PC-3 (cell line): Measurements from ENCODE around the gene SRPK3. TPM values are rescaled to one million over a fixed set of nuclear protein-coding genes. Genes with fewer than 3 reads are reported as not detected.

Experiments used
- ATAC-seq: fragments of 200-7000 bp; cut with Tn5 transposase; 2 replicates; pipeline ENCODE4 v1.9.1; 2020; ENCODE audit warnings: mild to moderate bottlenecking, moderate library complexity
- BruUV-seq: library from RNA; stranded (reverse); fragments of 400-500 nt; replicated peaks from 2 replicates; lab custom pipeline; 2021; lab: Mats Ljungman, UMichigan
- CTCF ChIA-PET: fragments of 300-600 bp; sonication (Branson Sonifier 250); formaldehyde crosslinking; loops from one replicate; lab custom pipeline; 2022; ENCODE audit warnings: antibody characterized with exemption; lab: Charles Lee
- POLR2A ChIA-PET: fragments of 300-600 bp; sonication (Branson Sonifier 250); formaldehyde crosslinking; loops from one replicate; lab custom pipeline; 2022; ENCODE audit warnings: antibody characterized with exemption; ENCODE audit not compliant: unreplicated experiment; lab: Charles Lee
- DNase-seq: peaks from one replicate; pipeline ENCODE4 v3.0.0-alpha.2; 2015
- H2AFZ ChIP-seq: fragments of 300-600 bp; sonication (generic); 2 replicates; pipeline ENCODE4 v1.6.0; 2016; ENCODE audit warnings: antibody characterized with exemption, low read length
- H3F3A ChIP-seq: fragments of 300-600 bp; sonication (generic); one replicate; pipeline ENCODE4 v1.6.0; 2017; ENCODE audit warnings: antibody characterized with exemption, low read length, control low read depth, mild to moderate bottlenecking; ENCODE audit not compliant: unreplicated experiment
- H3K27ac ChIP-seq: fragments of 300-600 bp; sonication (generic); 2 replicates; pipeline ENCODE4 v1.5.1; 2016; ENCODE audit warnings: mild to moderate bottlenecking, low read length
- H3K27me3 ChIP-seq: fragments of 300-600 bp; sonication (generic); 2 replicates; pipeline ENCODE4 v1.6.1; 2016; ENCODE audit warnings: low read length, mixed read lengths
- H3K36me3 ChIP-seq: fragments of 300-600 bp; sonication (generic); 2 replicates; pipeline ENCODE4 v1.6.1; 2016; ENCODE audit warnings: low read depth, mixed run types, low read length, mixed read lengths
- H3K4me1 ChIP-seq: fragments of 300-600 bp; sonication (generic); 2 replicates; pipeline ENCODE4 v1.5.1; 2016; ENCODE audit warnings: low read length; ENCODE audit not compliant: insufficient read depth
- H3K4me2 ChIP-seq: fragments of 300-600 bp; sonication (generic); 2 replicates; pipeline ENCODE4 v1.6.0; 2016; ENCODE audit warnings: low read length
- H3K4me3 ChIP-seq: fragments of 300-600 bp; sonication (generic); 2 replicates; pipeline ENCODE4 v1.5.1; 2016; ENCODE audit warnings: mild to moderate bottlenecking, low read length, mixed read lengths
- H3K79me2 ChIP-seq: fragments of 300-600 bp; sonication (generic); 2 replicates; pipeline ENCODE4 v1.6.1; 2017; ENCODE audit warnings: low read length, mixed read lengths
- H3K9ac ChIP-seq: fragments of 300-600 bp; sonication (generic); 2 replicates; pipeline ENCODE4 v1.6.0; 2016; ENCODE audit warnings: mild to moderate bottlenecking, low read length
- H3K9me2 ChIP-seq: fragments of 300-600 bp; sonication (generic); replicated peaks from 2 replicates; pipeline ENCODE4 v1.6.1; 2016; ENCODE audit warnings: mixed run types, low read length, mixed read lengths
- H3K9me3 ChIP-seq: fragments of 300-600 bp; sonication (generic); 2 replicates; pipeline ENCODE4 v1.6.1; 2016; ENCODE audit warnings: low read length, mixed read lengths
- H4K20me1 ChIP-seq: fragments of 300-600 bp; sonication (generic); 2 replicates; pipeline ENCODE4 v1.6.1; 2016; ENCODE audit warnings: low read length, mixed read lengths
- EZH2 ChIP-seq: fragments of 300-600 bp; sonication (generic); IDR thresholded peaks from one replicate; pipeline ENCODE4 v1.6.1; 2017; ENCODE audit warnings: antibody characterized with exemption, mild to moderate bottlenecking, low read length; ENCODE audit not compliant: unreplicated experiment
- EZH2phosphoT487 ChIP-seq: fragments of 300-600 bp; sonication (generic); IDR thresholded peaks from 2 replicates; pipeline ENCODE4 v1.6.1; 2018; ENCODE audit warnings: mild to moderate bottlenecking, antibody characterized with exemption, low read length, borderline replicate concordance
- intact Hi-C: fragments of 100-400 bp; cut with micrococcal nuclease; formaldehyde crosslinking; loops from 2 replicates; pipeline ENCODE4 v1.9.0; 2023
- total RNA-seq: library from RNA; depleted of rRNA; stranded (reverse); fragments of >200 nt; gene quantifications from 2 replicates; pipeline ENCODE4 v1.2.3, GENCODE V29; 2014
- TF ChIP-seq, protein P1 (sequence below): fragments of 300-600 bp; sonication (generic); conservative IDR thresholded peaks from 2 replicates; pipeline ENCODE4 v1.5.1; 2017; ENCODE audit warnings: antibody characterized with exemption, low read depth, mild to moderate bottlenecking, low read length

The SRPK3 gene
- total RNA-seq, 1 experiment from 2014 or later: 1.5 TPM

DNA sequence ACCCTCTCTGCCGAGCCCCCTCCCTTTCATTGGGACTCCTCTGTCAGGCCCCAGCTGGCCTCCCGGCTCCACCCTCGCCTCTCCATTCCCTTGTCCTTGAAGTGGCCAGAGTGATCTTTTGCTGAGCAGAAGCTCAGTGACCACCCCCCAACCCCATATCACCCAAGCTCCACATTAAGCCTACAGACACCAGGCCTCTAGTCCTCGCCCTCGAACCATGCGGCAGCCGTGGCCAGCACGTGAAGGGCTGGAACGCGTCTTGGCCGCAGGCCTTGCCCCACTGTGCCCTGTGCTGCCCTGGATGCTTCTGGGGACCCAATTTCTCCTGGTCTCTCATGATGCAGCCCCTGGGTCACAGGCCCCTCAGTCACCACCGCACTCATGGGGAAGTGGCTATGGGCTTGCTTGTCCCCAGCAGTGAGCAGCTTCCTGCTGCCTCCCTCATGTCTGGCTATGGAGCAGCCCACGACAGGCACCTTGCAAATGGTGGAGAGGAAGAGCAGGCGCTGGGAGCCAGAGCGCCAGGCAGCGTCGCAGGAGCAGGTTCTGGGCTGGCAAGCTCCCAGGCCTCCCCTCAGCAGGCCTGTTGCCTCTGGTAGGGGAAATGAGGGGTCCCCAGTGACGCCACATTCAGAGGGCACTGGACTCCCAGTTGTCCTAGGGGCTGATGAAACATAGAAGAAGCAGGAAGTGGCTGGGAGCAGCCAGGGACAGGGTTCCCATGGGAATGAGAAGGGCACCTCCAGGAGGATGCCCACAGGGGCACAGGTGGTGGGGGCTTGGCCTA, 757 bp upstream of the SRPK3 start:
- H3K9ac ChIP-seq: no peak overlapping the region
- ChIA-PET POLR2A (no interaction called here), CTCF (interaction anchor here (0.6 kb wide), 1 partner anchor 14 kb away, joined by 3 read pairs; the partner anchor contains the start of gene SSR4)
- H3K27me3 ChIP-seq: no peaks in the 10 kb centered on the region
- H2AFZ ChIP-seq: no peak overlapping the region
- no peaks in the 10 kb centered on the region for H3K9me2 ChIP-seq
- H3K9me3 ChIP-seq: no peaks in the 10 kb centered on the region
- intact Hi-C loops: no loop called here
- H3K36me3 ChIP-seq: no peaks in the 10 kb centered on the region
- H3K79me2 ChIP-seq: no peaks in the 10 kb centered on the region
- H3F3A ChIP-seq: no peaks in the 10 kb centered on the region
- no peaks in the 10 kb centered on the region for H3K4me1 ChIP-seq
- no peak for DNase-seq
- H3K27ac ChIP-seq: no peak overlapping the region
- no peak overlapping the region for H3K4me2 ChIP-seq
- TF ChIP-seq, protein P1, sequence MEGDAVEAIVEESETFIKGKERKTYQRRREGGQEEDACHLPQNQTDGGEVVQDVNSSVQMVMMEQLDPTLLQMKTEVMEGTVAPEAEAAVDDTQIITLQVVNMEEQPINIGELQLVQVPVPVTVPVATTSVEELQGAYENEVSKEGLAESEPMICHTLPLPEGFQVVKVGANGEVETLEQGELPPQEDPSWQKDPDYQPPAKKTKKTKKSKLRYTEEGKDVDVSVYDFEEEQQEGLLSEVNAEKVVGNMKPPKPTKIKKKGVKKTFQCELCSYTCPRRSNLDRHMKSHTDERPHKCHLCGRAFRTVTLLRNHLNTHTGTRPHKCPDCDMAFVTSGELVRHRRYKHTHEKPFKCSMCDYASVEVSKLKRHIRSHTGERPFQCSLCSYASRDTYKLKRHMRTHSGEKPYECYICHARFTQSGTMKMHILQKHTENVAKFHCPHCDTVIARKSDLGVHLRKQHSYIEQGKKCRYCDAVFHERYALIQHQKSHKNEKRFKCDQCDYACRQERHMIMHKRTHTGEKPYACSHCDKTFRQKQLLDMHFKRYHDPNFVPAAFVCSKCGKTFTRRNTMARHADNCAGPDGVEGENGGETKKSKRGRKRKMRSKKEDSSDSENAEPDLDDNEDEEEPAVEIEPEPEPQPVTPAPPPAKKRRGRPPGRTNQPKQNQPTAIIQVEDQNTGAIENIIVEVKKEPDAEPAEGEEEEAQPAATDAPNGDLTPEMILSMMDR: no peak
- no peak for TF ChIP-seq EZH2phosphoT487
- TF ChIP-seq EZH2: no peak
- ATAC-seq: peak; percentile 6; the same call in 1 of the 2 replicates
- H4K20me1 ChIP-seq: no peaks in the 10 kb centered on the region
- no TSS peak for BruUV-seq
- H3K4me3 ChIP-seq: no peak overlapping the region

DNA sequence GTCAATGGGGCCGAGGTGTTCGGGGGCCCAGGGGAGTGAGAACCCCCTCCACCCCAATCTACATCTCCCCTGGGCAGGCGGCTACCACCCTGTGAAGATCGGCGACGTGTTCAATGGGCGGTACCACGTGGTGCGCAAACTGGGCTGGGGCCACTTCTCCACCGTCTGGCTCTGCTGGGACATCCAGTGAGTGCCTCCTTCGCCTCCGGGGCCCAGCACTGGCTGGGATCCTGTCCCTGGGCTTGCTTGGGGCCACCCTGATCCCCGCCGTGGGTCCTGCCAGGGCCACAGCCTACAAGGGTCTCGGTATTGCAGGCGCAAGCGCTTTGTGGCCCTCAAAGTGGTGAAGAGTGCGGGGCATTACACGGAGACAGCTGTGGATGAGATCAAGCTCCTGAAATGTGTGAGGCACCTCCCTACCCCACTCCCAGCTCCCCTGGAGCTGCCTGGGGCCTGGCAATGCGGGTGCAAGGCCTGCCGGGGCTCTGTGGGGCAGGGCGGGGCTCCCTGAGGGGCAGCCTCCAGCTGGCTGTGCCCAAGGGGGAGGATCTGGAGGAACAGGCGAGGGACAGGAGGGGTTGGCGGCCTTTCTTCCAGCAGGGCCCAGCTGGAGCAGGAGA, 697 bp downstream of the SRPK3 start:
- no peaks in the 10 kb centered on the region for H3K9me3 ChIP-seq
- TF ChIP-seq, protein P1: no peak
- TF ChIP-seq EZH2: no peak
- no peak for TF ChIP-seq EZH2phosphoT487
- no peak overlapping the region for H3K27ac ChIP-seq
- H2AFZ ChIP-seq: no peak overlapping the region
- ChIA-PET CTCF (no interaction called here), POLR2A (no interaction called here)
- ATAC-seq (peak; percentile 5; the same call in 1 of the 2 replicates), DNase-seq (no peak)
- H3K4me2 ChIP-seq: no peak overlapping the region
- H3K9ac ChIP-seq: no peak overlapping the region
- H3K36me3 ChIP-seq: no peaks in the 10 kb centered on the region
- H3K4me3 ChIP-seq: no peak overlapping the region
- BruUV-seq: no TSS peak
- no peaks in the 10 kb centered on the region for H3K79me2 ChIP-seq
- no peaks in the 10 kb centered on the region for H3F3A ChIP-seq
- no peaks in the 10 kb centered on the region for H3K27me3 ChIP-seq
- intact Hi-C loops: no loop called here
- H3K9me2 ChIP-seq: no peaks in the 10 kb centered on the region
- no peaks in the 10 kb centered on the region for H4K20me1 ChIP-seq
- no peaks in the 10 kb centered on the region for H3K4me1 ChIP-seq

DNA sequence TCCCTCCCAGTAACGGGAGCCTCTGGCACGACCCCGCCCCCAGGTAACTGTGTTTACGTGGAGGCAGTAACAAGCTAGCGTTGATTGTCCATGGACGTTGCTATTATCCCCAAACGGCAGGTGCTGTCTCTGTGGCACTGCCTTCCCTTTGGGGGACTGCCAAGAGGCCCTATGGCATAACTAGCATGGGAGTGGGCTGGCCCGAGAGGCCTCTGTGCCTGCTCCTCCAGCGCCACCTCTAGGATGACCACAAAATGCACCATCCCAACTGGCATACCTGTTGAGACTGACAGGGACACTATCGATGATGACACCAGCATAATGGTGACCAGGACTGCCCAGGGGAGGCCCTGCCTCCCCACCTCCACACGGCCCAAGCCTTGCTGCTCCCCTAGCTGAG, 1.5 kb downstream of the SRPK3 start:
- no peak overlapping the region for H3K9ac ChIP-seq
- no peak overlapping the region for H3K4me3 ChIP-seq
- H3K9me3 ChIP-seq: no peaks in the 10 kb centered on the region
- CTCF ChIA-PET: no interaction called here
- H3K79me2 ChIP-seq: no peaks in the 10 kb centered on the region
- H3F3A ChIP-seq: no peaks in the 10 kb centered on the region
- H2AFZ ChIP-seq: no peak overlapping the region
- ATAC-seq (no peak), DNase-seq (no peak)
- H3K9me2 ChIP-seq: no peaks in the 10 kb centered on the region
- no peaks in the 10 kb centered on the region for H4K20me1 ChIP-seq
- BruUV-seq: no TSS peak
- H3K36me3 ChIP-seq: no peaks in the 10 kb centered on the region
- no peak overlapping the region for H3K4me2 ChIP-seq
- H3K27me3 ChIP-seq: no peaks in the 10 kb centered on the region
- no peak overlapping the region for H3K27ac ChIP-seq
- intact Hi-C loops: no loop called here
- POLR2A ChIA-PET: no interaction called here
- H3K4me1 ChIP-seq: no peaks in the 10 kb centered on the region
- TF ChIP-seq EZH2phosphoT487 (no peak), EZH2 (no peak)
- TF ChIP-seq, protein P1: peak; percentile 27; the same call in 1 of the 2 replicates
